ENCODE data around the gene ATP6V0D1.
A peak's percentile ranks its signal among the peaks of the same experiment; 100 is the strongest.

The ATP6V0D1 gene

GRCh38 chr16:67437513-67437912 is 43.4 kb downstream of the ATP6V0D1 start:
- Histone ChIP-seq H3K79me2 (ENCODE audit: low read length) (no peaks in the 10 kb centered on the region), H3K4me1 (ENCODE audit: low read length) (peaks cover 32% of the 10 kb centered on the region), H3K9me3 (ENCODE audit: insufficient read depth, low read length) (no peaks in the 10 kb centered on the region), H3K9ac (ENCODE audit: low read length) (0 out of 2 replicates have a peak overlapping the region, but pooled peaks have one; percentile 9), H3K27ac (ENCODE audit: low read length) (no peak overlapping the region), H2AFZ (ENCODE audit: low read depth, low read length) (no peak overlapping the region), H3K27me3 (ENCODE audit: low read depth, low read length) (no peaks in the 10 kb centered on the region), H3K36me3 (replicated peaks; ENCODE audit: low read depth, low read length) (peaks cover 12% of the 10 kb centered on the region), H3K4me3 (ENCODE audit: low read length) (no peak overlapping the region), H3K4me2 (ENCODE audit: low read length) (peak overlapping the region; percentile 59), H4K20me1 (ENCODE audit: insufficient read depth, low read length) (peaks cover 9% of the 10 kb centered on the region)
- TF ChIP-seq EZH2phosphoT487 (IDR thresholded peaks at IDR 0.05; ENCODE audit: low read depth), result no peak
- TF ChIP-seq, protein P1, sequence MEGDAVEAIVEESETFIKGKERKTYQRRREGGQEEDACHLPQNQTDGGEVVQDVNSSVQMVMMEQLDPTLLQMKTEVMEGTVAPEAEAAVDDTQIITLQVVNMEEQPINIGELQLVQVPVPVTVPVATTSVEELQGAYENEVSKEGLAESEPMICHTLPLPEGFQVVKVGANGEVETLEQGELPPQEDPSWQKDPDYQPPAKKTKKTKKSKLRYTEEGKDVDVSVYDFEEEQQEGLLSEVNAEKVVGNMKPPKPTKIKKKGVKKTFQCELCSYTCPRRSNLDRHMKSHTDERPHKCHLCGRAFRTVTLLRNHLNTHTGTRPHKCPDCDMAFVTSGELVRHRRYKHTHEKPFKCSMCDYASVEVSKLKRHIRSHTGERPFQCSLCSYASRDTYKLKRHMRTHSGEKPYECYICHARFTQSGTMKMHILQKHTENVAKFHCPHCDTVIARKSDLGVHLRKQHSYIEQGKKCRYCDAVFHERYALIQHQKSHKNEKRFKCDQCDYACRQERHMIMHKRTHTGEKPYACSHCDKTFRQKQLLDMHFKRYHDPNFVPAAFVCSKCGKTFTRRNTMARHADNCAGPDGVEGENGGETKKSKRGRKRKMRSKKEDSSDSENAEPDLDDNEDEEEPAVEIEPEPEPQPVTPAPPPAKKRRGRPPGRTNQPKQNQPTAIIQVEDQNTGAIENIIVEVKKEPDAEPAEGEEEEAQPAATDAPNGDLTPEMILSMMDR (IDR thresholded peaks at IDR 0.05; ENCODE audit: low read depth, low read length), result no peak

- Histone ChIP-seq H2AFZ (ENCODE audit: low read depth, low read length) (no peak overlapping the region), H3K9me3 (ENCODE audit: insufficient read depth, low read length) (no peaks in the 10 kb centered on the region), H3K27me3 (ENCODE audit: low read depth, low read length) (no peaks in the 10 kb centered on the region), H3K4me2 (ENCODE audit: low read length) (no peak overlapping the region), H3K27ac (ENCODE audit: low read length) (no peak overlapping the region), H4K20me1 (ENCODE audit: insufficient read depth, low read length) (peaks cover 9% of the 10 kb centered on the region), H3K79me2 (ENCODE audit: low read length) (no peaks in the 10 kb centered on the region), H3K4me1 (ENCODE audit: low read length) (peaks cover 32% of the 10 kb centered on the region), H3K4me3 (ENCODE audit: low read length) (no peak overlapping the region), H3K36me3 (replicated peaks; ENCODE audit: low read depth, low read length) (peaks cover 12% of the 10 kb centered on the region), H3K9ac (ENCODE audit: low read length) (no peak overlapping the region)
- TF ChIP-seq, protein P1 (IDR thresholded peaks at IDR 0.05; ENCODE audit: low read depth, low read length), result no peak
- no peak for TF ChIP-seq EZH2phosphoT487 (IDR thresholded peaks at IDR 0.05; ENCODE audit: low read depth)
Observed at GRCh38 chr16:67436640-67437193, 44.2 kb downstream of the ATP6V0D1 start.

DNA sequence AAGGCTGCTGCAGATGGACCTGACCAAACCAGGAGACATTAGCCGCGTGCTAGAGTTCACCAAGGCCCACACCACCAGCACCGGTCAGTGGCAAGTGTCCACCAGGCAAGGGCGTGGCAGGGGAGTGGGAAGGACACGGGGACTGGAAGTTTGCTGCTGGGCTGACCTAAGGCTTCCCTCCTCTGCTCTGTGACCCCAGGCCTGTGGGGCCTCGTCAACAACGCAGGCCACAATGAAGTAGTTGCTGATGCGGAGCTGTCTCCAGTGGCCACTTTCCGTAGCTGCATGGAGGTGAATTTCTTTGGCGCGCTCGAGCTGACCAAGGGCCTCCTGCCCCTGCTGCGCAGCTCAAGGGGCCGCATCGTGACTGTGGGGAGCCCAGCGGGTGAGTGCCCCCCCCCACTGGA is 45.2 kb downstream of the ATP6V0D1 start:
- Histone ChIP-seq H3K36me3 (replicated peaks; ENCODE audit: low read depth, low read length) (peaks cover 12% of the 10 kb centered on the region), H3K79me2 (ENCODE audit: low read length) (no peaks in the 10 kb centered on the region), H3K4me2 (ENCODE audit: low read length) (peak overlapping the region; percentile 66; the same call in 1 of the 2 replicates), H3K27ac (ENCODE audit: low read length) (no peak overlapping the region), H4K20me1 (ENCODE audit: insufficient read depth, low read length) (peaks cover 9% of the 10 kb centered on the region), H3K9me3 (ENCODE audit: insufficient read depth, low read length) (no peaks in the 10 kb centered on the region), H2AFZ (ENCODE audit: low read depth, low read length) (no peak overlapping the region), H3K27me3 (ENCODE audit: low read depth, low read length) (no peaks in the 10 kb centered on the region), H3K4me1 (ENCODE audit: low read length) (peaks cover 32% of the 10 kb centered on the region), H3K4me3 (ENCODE audit: low read length) (no peak overlapping the region), H3K9ac (ENCODE audit: low read length) (no peak overlapping the region)
- TF ChIP-seq EZH2phosphoT487 (IDR thresholded peaks at IDR 0.05; ENCODE audit: low read depth), result no peak
- TF ChIP-seq, protein P1 (IDR thresholded peaks at IDR 0.05; ENCODE audit: low read depth, low read length), result no peak

- TF ChIP-seq, protein P1 (IDR thresholded peaks at IDR 0.05; ENCODE audit: low read depth, low read length), result no peak
- Histone ChIP-seq H3K79me2 (ENCODE audit: low read length) (no peaks in the 10 kb centered on the region), H3K4me3 (ENCODE audit: low read length) (no peak overlapping the region), H3K27ac (ENCODE audit: low read length) (no peak overlapping the region), H3K4me1 (ENCODE audit: low read length) (peaks cover 33% of the 10 kb centered on the region), H3K27me3 (ENCODE audit: low read depth, low read length) (no peaks in the 10 kb centered on the region; the same call in 1 of the 2 replicates), H3K36me3 (replicated peaks; ENCODE audit: low read depth, low read length) (peaks cover 6% of the 10 kb centered on the region), H3K4me2 (ENCODE audit: low read length) (no peak overlapping the region), H4K20me1 (ENCODE audit: insufficient read depth, low read length) (peaks cover 9% of the 10 kb centered on the region), H3K9ac (ENCODE audit: low read length) (no peak overlapping the region), H3K9me3 (ENCODE audit: insufficient read depth, low read length) (no peaks in the 10 kb centered on the region), H2AFZ (ENCODE audit: low read depth, low read length) (no peak overlapping the region)
Observed at GRCh38 chr16:67433131-67433719, 47.7 kb downstream of the ATP6V0D1 start.

Measured in OCI-LY3 (cell line).